IPS-20b (cell line): ENCODE results near the gene PTGES.
A peak's percentile ranks its signal among the peaks of the same experiment; 100 is the strongest.
"Not testable (repeated sequence)": the region's sequence is repeated elsewhere in the genome, so short reads cannot be mapped to it uniquely, and the experiment has no call there.

Source experiments
- H3K27ac ChIP-seq: one replicate; pipeline ENCODE4 v1.5.1; 2013; ENCODE audit warnings: low read length
- H3K27me3 ChIP-seq: 2 replicates; pipeline ENCODE4 v1.6.1; 2013; ENCODE audit warnings: mild to moderate bottlenecking, low read length, inconsistent platforms; ENCODE audit not compliant: insufficient read depth
- H3K36me3 ChIP-seq: 2 replicates; pipeline ENCODE4 v1.6.1; 2013; ENCODE audit warnings: low read depth, mild to moderate bottlenecking, inconsistent platforms, low read length, moderate library complexity; ENCODE audit not compliant: insufficient read depth
- H3K4me1 ChIP-seq: 2 replicates; pipeline ENCODE4 v1.6.1; 2013; ENCODE audit warnings: mild to moderate bottlenecking, control low read depth, inconsistent platforms, low read length, moderate library complexity; ENCODE audit not compliant: insufficient read depth
- H3K4me3 ChIP-seq: 2 replicates; pipeline ENCODE4 v1.5.1; 2013; ENCODE audit warnings: mild to moderate bottlenecking, low read length, inconsistent platforms
- H3K9ac ChIP-seq: 2 replicates; pipeline ENCODE4 v1.6.1; 2013; ENCODE audit warnings: low read depth, mild to moderate bottlenecking, inconsistent platforms, low read length, moderate library complexity
- H3K9me3 ChIP-seq: 2 replicates; pipeline ENCODE4 v1.6.1; 2013; ENCODE audit warnings: mild to moderate bottlenecking, low read depth, low read length, inconsistent platforms; ENCODE audit not compliant: insufficient read depth

PTGES gene

DNA sequence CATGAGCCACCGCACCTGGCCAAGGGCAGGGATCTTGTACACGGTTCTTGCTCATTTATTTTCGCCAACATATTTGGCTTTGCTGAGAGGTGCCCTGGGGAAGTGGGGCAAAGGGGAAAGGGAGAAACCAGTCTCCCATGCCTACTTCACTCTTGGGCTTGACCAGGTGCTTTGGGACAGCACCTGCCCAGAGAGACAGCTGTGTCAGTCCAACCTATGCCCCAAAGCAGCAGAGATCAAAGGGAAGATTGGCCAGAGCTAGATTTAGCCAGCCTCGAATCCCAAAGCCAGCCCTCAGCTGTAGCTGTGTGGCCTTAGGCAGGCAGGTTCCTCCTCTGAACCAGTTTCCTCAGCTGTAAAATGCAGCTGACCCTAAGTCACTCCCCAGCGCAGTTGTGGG is 2.3 kb upstream of the PTGES start:
- Histone ChIP-seq H3K27ac (no peak overlapping the region), H3K36me3 (no peaks in the 10 kb centered on the region), H3K9me3 (no peaks in the 10 kb centered on the region), H3K9ac (no peak overlapping the region), H3K4me1 (no peaks in the 10 kb centered on the region), H3K4me3 (no peak overlapping the region), H3K27me3 (peaks cover 10% of the 10 kb centered on the region)

DNA sequence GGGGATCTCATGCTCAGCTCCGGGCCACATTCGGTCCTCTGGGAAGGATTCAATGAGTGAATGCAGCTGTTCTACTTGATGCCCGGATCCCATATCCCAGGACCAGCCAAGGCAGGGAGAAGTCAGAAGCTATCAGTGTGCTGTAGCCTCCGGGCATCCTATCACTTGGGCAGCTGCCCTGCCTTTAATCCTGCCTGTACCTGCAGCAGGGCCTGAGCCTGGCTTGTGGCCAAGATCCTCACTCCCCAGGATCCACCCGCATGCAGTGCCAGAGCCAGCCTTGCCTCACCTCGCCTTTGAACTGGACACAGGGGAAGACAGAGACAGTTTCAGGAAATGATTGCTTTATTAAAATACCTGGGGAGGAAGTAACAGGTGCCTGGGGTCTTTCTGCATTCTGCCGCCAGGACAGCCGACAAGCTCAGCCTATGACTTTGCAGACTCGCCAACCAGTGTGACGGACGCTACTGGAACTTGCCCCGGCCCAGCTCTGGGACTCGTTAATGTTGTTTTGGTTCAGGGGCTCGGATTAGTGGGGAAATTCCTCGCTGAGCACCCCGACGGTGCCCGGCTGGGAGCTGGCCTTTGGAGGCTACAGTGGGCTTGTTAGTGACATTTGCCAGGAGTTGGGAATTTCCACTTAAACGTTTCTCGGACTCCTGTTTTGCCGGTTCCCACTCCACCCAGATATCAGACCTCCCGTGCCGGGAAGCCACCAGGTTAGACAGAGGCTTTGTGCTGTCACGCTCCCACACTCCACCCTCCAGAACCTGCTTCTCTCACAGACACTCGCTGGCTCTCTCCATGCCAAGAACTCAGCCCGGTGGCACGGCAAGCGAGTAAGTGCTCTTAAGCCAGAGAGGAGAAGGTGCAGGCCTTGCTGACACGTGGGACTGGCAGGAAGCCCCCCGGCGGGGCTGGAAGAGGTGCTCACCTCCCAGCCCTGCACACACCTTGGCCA is 721 bp downstream of the PTGES start:
- peak overlapping the region; percentile 33; the same call in 1 of the 2 replicates for H3K4me3 ChIP-seq

DNA sequence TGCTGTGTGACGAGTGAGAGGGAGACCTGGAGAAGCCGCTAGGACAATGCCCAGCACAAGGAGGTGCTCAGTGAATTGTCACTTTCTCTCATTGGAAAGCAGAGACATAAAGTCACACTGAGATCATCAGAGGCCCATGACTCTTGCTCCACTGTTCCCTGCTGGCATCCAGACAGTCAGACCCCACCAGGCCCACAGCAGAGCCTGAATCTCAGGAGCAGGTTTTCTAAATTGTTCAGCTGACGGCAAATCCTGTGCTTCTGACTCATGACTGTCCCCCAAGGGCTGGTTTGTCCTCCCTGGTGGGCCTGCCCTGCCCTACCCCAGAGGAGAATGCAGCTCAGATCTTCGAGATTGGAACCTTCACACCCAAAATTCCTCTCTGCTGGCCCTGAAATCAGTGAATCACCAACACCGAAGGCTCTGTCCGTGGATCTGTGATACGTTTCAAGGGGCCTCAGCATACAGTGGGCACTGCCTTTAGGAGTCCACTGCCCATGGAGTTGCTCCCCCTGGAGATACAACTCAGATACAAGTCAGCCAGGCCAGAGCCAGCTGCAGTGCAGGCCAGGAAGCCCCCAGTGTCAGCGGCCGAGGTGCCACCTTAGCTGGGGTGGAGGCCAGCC is 2.7 kb downstream of the PTGES start:
- no peak overlapping the region for H3K4me3 ChIP-seq
- peaks cover 10% of the 10 kb centered on the region for H3K27me3 ChIP-seq
- H3K36me3 ChIP-seq: no peaks in the 10 kb centered on the region
- H3K27ac ChIP-seq: no peak overlapping the region
- H3K9me3 ChIP-seq: no peaks in the 10 kb centered on the region
- H3K4me1 ChIP-seq: no peaks in the 10 kb centered on the region
- no peak overlapping the region for H3K9ac ChIP-seq

More for the DNA sequence above, 721 bp downstream of the PTGES start:
- Histone ChIP-seq H3K9me3 (no peaks in the 10 kb centered on the region), H3K27ac (no peak overlapping the region), H3K4me1 (no peaks in the 10 kb centered on the region), H3K36me3 (no peaks in the 10 kb centered on the region), H3K27me3 (peaks cover 10% of the 10 kb centered on the region), H3K9ac (no peak overlapping the region)

DNA sequence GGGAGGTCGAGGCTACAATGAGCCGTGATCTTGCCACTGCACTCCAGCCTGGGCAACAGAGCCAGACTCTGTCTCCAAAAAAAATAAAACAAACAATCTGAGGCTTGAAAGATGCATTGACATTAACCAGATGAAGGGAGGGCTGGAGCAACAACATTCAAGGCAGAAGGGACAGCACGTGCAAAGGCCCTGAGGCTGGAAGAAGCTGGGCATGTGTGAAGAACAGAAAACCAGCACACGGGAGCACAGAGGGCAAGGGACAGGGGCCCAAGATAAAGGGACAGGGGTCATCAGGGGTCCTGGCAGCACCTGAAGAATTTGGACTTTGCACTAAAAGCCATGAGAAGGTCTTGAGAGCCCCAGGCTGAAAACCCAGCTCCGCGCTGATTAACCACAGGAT is 3.3 kb downstream of the PTGES start:
- Histone ChIP-seq H3K9me3 (no peaks in the 10 kb centered on the region), H3K4me3 (no peak overlapping the region), H3K36me3 (no peaks in the 10 kb centered on the region), H3K27ac (no peak overlapping the region), H3K9ac (no peak overlapping the region), H3K27me3 (peaks cover 10% of the 10 kb centered on the region), H3K4me1 (no peaks in the 10 kb centered on the region)

DNA sequence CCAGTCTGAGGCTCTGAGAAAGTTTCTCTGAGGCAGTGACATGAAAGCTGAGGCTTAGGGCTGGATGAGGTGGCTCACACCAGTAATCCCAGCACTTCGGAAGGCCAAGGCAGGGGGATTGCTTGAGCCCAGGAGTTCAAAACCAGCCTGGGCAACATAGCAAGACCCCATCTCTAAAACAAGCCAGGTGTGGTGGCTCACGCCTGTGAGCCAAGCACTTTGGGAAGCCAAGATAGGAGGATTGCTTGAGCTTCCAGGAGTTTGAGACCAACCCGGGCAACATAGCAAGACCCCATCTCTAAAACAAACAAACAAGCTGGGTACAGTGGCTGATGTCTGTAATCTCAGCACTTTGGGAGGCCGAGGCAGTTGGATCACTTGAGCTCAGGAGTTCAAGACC is 3.8 kb downstream of the PTGES start:
- H3K27me3 ChIP-seq, H3K27ac ChIP-seq: not testable (repeated sequence)

DNA sequence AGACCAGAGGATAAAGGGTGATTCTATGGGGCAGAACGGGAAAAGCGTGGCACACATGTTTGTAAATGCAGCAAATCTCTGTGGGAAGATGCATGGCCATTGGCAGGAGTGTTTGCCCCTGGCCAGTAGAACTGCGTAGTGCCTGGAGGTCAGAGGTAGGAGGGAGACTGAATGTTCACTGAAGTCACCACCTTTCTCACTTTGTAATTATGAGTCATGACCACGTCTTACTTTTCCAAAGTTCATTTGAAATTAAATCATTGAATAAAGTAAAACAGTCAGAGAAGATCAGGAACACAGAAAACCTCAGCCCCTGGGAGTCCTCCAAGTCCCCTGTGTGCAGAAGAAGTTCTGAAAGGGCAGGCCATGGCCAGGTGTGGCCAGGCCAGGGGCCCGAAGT is 4.6 kb downstream of the PTGES start:
- H3K27ac ChIP-seq: no peak overlapping the region
- H3K27me3 ChIP-seq: peaks cover 10% of the 10 kb centered on the region
- no peak overlapping the region for H3K9ac ChIP-seq
- H3K36me3 ChIP-seq: no peaks in the 10 kb centered on the region
- no peak overlapping the region for H3K4me3 ChIP-seq
- no peaks in the 10 kb centered on the region for H3K4me1 ChIP-seq
- H3K9me3 ChIP-seq: no peaks in the 10 kb centered on the region

More for the DNA sequence above, 3.8 kb downstream of the PTGES start:
- not testable (repeated sequence) for H3K36me3 ChIP-seq, H3K9me3 ChIP-seq, H3K4me3 ChIP-seq, H3K9ac ChIP-seq, H3K4me1 ChIP-seq

DNA sequence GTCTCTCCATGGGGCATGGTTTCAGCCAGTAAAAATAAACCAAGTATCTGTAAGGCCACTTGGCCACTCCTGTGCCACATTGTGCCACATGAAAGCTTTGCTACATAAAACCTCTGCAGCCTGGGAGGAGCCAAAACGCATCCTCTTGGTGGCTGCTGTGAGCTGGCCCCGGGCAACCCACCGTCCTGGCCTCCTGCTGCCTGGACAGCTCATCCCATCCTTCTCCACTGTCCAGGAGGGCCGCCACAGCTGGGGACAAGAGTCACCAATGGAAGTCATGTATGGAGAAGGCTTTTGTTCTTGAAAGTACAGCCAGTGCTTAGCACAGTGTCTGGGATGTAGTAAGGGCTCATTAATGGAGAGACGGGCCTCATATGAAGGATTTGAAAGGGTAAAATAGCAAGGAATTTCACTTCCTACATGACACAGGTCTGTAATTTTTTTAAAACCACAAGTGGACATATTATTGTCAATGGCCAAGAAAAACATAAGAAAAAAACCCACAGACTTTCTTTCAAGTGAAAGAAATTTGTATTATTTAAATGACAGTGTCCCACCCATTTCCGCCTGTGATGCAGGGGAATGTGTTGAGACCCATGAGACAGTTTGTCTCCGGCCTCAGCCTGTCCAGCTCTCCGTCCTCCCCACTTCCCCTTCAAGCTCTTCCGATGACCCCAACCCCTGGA is 6.6 kb downstream of the PTGES start:
- no peaks in the 10 kb centered on the region for H3K36me3 ChIP-seq
- no peaks in the 10 kb centered on the region for H3K27me3 ChIP-seq
- no peaks in the 10 kb centered on the region for H3K4me1 ChIP-seq
- H3K4me3 ChIP-seq: no peak overlapping the region
- H3K9ac ChIP-seq: no peak overlapping the region
- no peak overlapping the region for H3K27ac ChIP-seq
- no peaks in the 10 kb centered on the region for H3K9me3 ChIP-seq

DNA sequence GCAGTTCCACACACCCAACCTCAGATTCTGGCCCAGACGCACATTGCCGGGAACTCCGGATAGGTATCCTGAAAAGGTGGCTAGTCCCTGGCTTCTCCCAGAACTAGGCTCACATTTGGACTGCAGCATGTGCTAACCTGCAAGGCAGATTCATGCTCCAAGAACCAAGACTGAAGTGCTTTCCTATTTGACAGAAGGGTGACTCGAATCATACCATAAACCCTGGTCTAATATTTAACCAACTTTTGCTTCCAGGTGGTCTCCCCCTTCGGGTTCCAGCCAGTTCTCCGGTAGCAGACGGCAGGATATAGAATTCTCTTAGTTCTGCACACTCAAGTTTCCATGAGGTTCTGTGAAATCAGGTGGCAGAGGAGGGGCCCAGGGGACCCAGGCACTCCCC is 7.6 kb downstream of the PTGES start:
- Histone ChIP-seq H3K4me1 (no peaks in the 10 kb centered on the region), H3K27me3 (no peaks in the 10 kb centered on the region), H3K36me3 (no peaks in the 10 kb centered on the region), H3K9me3 (no peaks in the 10 kb centered on the region), H3K9ac (no peak overlapping the region), H3K4me3 (no peak overlapping the region), H3K27ac (no peak overlapping the region)

DNA sequence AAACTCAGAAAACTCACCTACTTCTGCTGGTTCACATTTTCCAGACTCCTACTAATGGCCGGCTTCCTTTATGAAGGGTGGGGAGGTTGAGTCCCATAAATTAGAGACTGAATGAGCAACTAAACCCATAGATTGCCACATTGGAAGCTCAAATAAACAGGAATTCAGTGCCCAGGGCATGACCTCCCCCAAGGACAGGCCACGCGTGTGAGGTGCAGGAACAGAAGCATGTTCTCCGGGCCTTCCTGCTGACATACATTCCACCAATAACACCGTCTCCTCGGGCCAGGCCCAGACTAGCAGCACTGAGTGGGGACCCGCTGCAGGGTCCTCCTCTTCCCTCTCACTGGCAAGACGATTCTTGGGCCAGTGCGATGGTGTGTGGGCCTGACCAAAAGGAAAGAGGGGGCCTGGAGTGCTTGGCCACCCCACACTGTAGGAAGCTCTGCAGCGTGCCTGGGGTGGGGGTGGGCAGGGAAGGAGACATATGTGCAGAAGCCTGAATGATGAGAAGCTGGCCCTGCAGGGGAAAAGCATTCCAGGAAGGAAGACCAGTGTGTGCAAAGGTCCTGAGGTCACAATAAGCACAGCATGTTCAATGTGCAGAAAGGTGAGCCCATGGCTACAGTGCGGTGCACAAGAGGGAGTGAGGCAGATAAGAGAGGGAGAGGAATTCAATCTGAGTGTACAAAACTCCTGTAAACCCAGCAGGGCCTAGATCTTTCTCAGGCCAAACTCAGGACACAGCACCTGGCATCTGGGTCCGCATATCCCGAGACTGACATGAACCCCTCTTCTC is 12.0 kb downstream of the PTGES start:
- no peak overlapping the region for H3K27ac ChIP-seq
- no peaks in the 10 kb centered on the region for H3K9me3 ChIP-seq
- no peaks in the 10 kb centered on the region for H3K4me1 ChIP-seq
- H3K36me3 ChIP-seq: no peaks in the 10 kb centered on the region
- H3K9ac ChIP-seq: no peak overlapping the region
- no peak overlapping the region for H3K4me3 ChIP-seq
- peaks cover 17% of the 10 kb centered on the region; the same call in 1 of the 2 replicates for H3K27me3 ChIP-seq

DNA sequence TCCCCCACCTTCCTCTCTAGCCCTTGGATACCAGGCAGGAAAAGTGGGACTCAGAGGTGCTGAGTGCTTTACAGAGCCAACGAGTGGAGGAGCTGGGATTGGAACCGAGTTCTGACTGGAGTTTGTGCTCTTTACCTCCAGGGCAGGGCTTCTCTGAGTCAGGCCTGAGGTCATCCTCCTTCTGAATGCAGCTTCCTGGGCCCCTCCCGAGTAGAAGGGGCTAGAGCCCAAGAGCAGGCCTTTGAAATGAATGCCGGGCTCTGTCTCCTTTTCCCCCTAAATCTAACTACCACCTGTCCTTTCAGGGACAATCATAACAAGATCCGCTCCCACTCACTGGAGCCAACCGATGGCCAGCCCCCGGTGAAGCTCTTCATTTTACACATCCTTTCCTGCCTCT is 12.7 kb downstream of the PTGES start:
- H3K27me3 ChIP-seq: peaks cover 17% of the 10 kb centered on the region; the same call in 1 of the 2 replicates
- H3K9me3 ChIP-seq: no peaks in the 10 kb centered on the region
- H3K9ac ChIP-seq: no peak overlapping the region
- no peaks in the 10 kb centered on the region for H3K4me1 ChIP-seq
- H3K27ac ChIP-seq: no peak overlapping the region
- no peaks in the 10 kb centered on the region for H3K36me3 ChIP-seq
- no peak overlapping the region for H3K4me3 ChIP-seq

DNA sequence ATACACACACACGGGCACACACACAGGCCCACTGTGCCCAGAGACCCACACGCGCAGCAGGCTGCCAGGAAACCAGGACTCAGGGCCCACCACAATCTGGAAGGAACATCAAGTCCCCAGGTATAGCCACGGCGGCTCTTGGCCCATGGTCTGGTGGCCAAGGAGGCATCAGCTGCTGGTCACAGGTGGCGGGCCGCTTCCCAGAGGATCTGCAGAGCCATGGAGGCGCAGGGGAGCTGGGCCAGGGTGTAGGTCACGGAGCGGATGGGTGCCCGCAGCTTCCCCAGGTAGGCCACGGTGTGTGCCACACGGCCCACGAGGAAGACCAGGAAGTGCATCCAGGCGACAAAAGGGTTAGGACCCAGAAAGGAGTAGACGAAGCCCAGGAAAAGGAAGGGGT is 13.4 kb downstream of the PTGES start:
- H3K27me3 ChIP-seq: peaks cover 17% of the 10 kb centered on the region; the same call in 1 of the 2 replicates
- no peaks in the 10 kb centered on the region for H3K36me3 ChIP-seq
- H3K4me1 ChIP-seq: no peaks in the 10 kb centered on the region
- H3K9me3 ChIP-seq: no peaks in the 10 kb centered on the region
- H3K4me3 ChIP-seq: no peak overlapping the region
- H3K27ac ChIP-seq: no peak overlapping the region
- no peak overlapping the region for H3K9ac ChIP-seq
